ENCODE results near the gene CCDC186.

CCDC186 gene

GRCh38 chr10:114208351-114208750 is 34.3 kb upstream of the CCDC186 start:
- H3K27me3 Mint-ChIP-seq (ENCODE audit: low read depth), result no peaks in the 10 kb centered on the region
- H3K9me3 Mint-ChIP-seq, result no peaks in the 10 kb centered on the region
- H3K4me3 Mint-ChIP-seq, result no peak overlapping the region

GRCh38 chr10:114207349-114207748 is 33.3 kb upstream of the CCDC186 start:
- Mint-ChIP-seq H3K27me3 (ENCODE audit: low read depth) (peaks cover 4% of the 10 kb centered on the region), H3K9me3 (no peaks in the 10 kb centered on the region), H3K4me3 (no peak overlapping the region), H3K36me3 (ENCODE audit: low read depth) (no peaks in the 10 kb centered on the region), H3K27ac (no peak overlapping the region), H3K4me1 (no peaks in the 10 kb centered on the region)
- TF ChIP-seq, protein P1, sequence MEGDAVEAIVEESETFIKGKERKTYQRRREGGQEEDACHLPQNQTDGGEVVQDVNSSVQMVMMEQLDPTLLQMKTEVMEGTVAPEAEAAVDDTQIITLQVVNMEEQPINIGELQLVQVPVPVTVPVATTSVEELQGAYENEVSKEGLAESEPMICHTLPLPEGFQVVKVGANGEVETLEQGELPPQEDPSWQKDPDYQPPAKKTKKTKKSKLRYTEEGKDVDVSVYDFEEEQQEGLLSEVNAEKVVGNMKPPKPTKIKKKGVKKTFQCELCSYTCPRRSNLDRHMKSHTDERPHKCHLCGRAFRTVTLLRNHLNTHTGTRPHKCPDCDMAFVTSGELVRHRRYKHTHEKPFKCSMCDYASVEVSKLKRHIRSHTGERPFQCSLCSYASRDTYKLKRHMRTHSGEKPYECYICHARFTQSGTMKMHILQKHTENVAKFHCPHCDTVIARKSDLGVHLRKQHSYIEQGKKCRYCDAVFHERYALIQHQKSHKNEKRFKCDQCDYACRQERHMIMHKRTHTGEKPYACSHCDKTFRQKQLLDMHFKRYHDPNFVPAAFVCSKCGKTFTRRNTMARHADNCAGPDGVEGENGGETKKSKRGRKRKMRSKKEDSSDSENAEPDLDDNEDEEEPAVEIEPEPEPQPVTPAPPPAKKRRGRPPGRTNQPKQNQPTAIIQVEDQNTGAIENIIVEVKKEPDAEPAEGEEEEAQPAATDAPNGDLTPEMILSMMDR (IDR thresholded peaks at IDR 0.05; ENCODE audit: unreplicated experiment in 3 of 3), result no peak

More at GRCh38 chr10:114208351-114208750, 34.3 kb upstream of the CCDC186 start:
- H3K27ac Mint-ChIP-seq, result no peak overlapping the region
- TF ChIP-seq, protein P1 (IDR thresholded peaks at IDR 0.05; ENCODE audit: unreplicated experiment in 3 of 3), result no peak
- no peaks in the 10 kb centered on the region for H3K36me3 Mint-ChIP-seq (ENCODE audit: low read depth)
- no peaks in the 10 kb centered on the region for H3K4me1 Mint-ChIP-seq

DNA sequence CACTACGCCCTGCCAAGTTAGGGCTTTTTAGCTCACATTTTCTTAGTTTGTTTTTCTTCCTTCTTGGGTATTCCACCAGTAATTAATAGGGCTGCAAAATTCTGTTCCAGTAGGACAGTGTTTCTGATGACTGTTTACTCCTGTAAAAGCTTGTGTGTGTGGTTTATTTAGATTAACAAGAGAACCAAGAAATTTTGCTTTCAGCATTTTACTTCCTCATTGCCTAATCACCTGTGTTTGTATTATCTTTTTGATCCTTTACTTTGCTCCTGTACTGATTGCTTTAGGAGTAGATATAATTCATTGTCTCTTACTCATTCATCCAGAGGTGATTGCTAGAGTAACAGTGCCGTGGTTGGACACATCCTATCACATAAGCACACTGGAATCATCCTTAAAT is 32.9 kb upstream of the CCDC186 start:
- Mint-ChIP-seq H3K27ac (no peak overlapping the region), H3K4me1 (no peaks in the 10 kb centered on the region), H3K36me3 (ENCODE audit: low read depth) (no peaks in the 10 kb centered on the region), H3K9me3 (no peaks in the 10 kb centered on the region), H3K27me3 (ENCODE audit: low read depth) (peaks cover 4% of the 10 kb centered on the region), H3K4me3 (no peak overlapping the region)
- TF ChIP-seq, protein P1 (IDR thresholded peaks at IDR 0.05; ENCODE audit: unreplicated experiment in 3 of 3), result no peak

GRCh38 chr10:114202812-114203211 is 28.8 kb upstream of the CCDC186 start:
- no peaks in the 10 kb centered on the region for H3K4me1 Mint-ChIP-seq
- H3K4me3 Mint-ChIP-seq, result no peak overlapping the region
- H3K27me3 Mint-ChIP-seq (ENCODE audit: low read depth), result peaks cover 13% of the 10 kb centered on the region
- no peak overlapping the region for H3K27ac Mint-ChIP-seq
- TF ChIP-seq, protein P1 (IDR thresholded peaks at IDR 0.05; ENCODE audit: unreplicated experiment in 3 of 3), result no peak
- no peaks in the 10 kb centered on the region for H3K9me3 Mint-ChIP-seq
- H3K36me3 Mint-ChIP-seq (ENCODE audit: low read depth), result no peaks in the 10 kb centered on the region

DNA sequence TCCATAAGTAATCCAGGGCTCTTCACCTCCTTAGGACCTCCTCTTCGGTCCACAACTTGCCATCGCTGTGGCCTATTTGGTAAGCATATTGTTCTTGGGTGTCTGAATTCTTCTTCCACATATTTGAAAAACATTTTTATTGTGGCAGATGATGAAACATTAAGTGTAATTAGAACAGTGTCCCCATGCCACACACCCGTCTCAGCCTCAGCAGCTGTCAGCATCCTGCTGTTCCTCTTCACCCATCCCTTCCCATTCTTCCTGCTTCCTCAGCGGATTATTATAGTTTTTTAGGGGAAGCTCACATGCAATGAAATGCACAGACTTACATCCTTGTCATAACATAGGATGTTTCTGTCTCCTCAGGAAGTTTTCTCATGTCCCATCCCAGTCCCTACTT is 25.2 kb upstream of the CCDC186 start:
- Mint-ChIP-seq H3K36me3 (ENCODE audit: low read depth) (no peaks in the 10 kb centered on the region), H3K27me3 (ENCODE audit: low read depth) (peaks cover 13% of the 10 kb centered on the region), H3K27ac (no peak overlapping the region), H3K4me3 (no peak overlapping the region), H3K9me3 (peaks cover 2% of the 10 kb centered on the region), H3K4me1 (peaks cover 5% of the 10 kb centered on the region)
- TF ChIP-seq, protein P1 (IDR thresholded peaks at IDR 0.05; ENCODE audit: unreplicated experiment in 3 of 3), result no peak

DNA sequence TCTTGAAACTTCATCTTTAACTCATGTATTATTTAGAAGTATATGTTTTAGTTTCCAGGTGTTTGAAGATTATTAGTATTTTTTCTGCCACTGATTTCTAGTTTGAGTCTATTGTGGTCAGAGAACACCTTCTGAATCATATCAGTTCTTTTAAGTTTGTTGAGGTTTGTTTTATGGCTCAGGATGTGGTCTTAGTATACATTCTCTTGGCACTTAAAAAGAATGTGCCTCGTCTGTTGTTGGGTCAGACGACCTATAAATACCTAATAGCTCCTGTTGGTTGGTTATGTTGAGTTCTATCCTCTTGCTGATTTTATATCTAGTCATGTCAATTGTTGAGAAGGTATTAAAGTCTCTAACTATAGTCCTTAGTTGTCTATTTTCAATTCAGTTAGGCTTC is 21.1 kb upstream of the CCDC186 start:
- Mint-ChIP-seq H3K4me3 (no peak overlapping the region), H3K4me1 (peaks cover 5% of the 10 kb centered on the region), H3K27ac (peak overlapping the region in 1 of 3 experiments; percentile 15), H3K36me3 (ENCODE audit: low read depth) (no peaks in the 10 kb centered on the region), H3K9me3 (peaks cover 2% of the 10 kb centered on the region), H3K27me3 (ENCODE audit: low read depth) (peaks cover 9% of the 10 kb centered on the region)
- TF ChIP-seq, protein P1 (IDR thresholded peaks at IDR 0.05; ENCODE audit: unreplicated experiment in 3 of 3), result no peak

Measured in nephron (organoid).